HS-5 (cell line): ENCODE results near the gene AMIGO3.
"Not testable (repeated sequence)": the region's sequence is repeated elsewhere in the genome, so short reads cannot be mapped to it uniquely, and the experiment has no call there.

Experiments used
- DNase-seq: peaks from one replicate; pipeline ENCODE4 v3.0.0-alpha.2; 2012; ENCODE audit warnings: low read depth

AMIGO3 gene

GRCh38 chr3:49712166-49712565, 7.3 kb downstream of the AMIGO3 start:
- DNase-seq = no peak

GRCh38 chr3:49711489-49711888, 8.0 kb downstream of the AMIGO3 start:
- no peak for DNase-seq

- no peak for DNase-seq
These were observed 9.6 kb downstream of the AMIGO3 start for GRCh38 chr3:49709852-49710251.

- no peak for DNase-seq
These were observed 12.4 kb downstream of the AMIGO3 start for GRCh38 chr3:49707113-49707480.

GRCh38 chr3:49706456-49707112, 12.9 kb downstream of the AMIGO3 start:
- DNase-seq = no peak

- DNase-seq = no peak
These were observed 14.0 kb downstream of the AMIGO3 start for GRCh38 chr3:49705390-49705960.

GRCh38 chr3:49704629-49705028, 14.9 kb downstream of the AMIGO3 start:
- DNase-seq = no peak

- DNase-seq = no peak
These were observed 15.5 kb downstream of the AMIGO3 start for GRCh38 chr3:49703956-49704355.

- no peak for DNase-seq
These were observed 16.0 kb downstream of the AMIGO3 start for GRCh38 chr3:49703443-49703927.

- DNase-seq = no peak
These were observed 16.8 kb downstream of the AMIGO3 start for GRCh38 chr3:49702672-49703071.

GRCh38 chr3:49701388-49702077, 18.0 kb downstream of the AMIGO3 start:
- DNase-seq = no peak

GRCh38 chr3:49700453-49701128, 18.9 kb downstream of the AMIGO3 start:
- no peak for DNase-seq

GRCh38 chr3:49700014-49700413, 19.5 kb downstream of the AMIGO3 start:
- DNase-seq = no peak

- DNase-seq = no peak
These were observed 20.1 kb downstream of the AMIGO3 start for GRCh38 chr3:49699281-49699979.

GRCh38 chr3:49695350-49696015, 24.0 kb downstream of the AMIGO3 start:
- not testable (repeated sequence) for DNase-seq

GRCh38 chr3:49694409-49695070, 24.9 kb downstream of the AMIGO3 start:
- not testable (repeated sequence) for DNase-seq

GRCh38 chr3:49691481-49691880, 28.0 kb downstream of the AMIGO3 start:
- not testable (repeated sequence) for DNase-seq

GRCh38 chr3:49690856-49691255, 28.6 kb downstream of the AMIGO3 start:
- DNase-seq = not testable (repeated sequence)

- not testable (repeated sequence) for DNase-seq
These were observed 29.4 kb downstream of the AMIGO3 start for GRCh38 chr3:49689908-49690624.
